Stimulated activated CD4-positive, alpha-beta T cell treated with anti-CD3 and anti-CD28 coated beads, Interleukin-4, amount 100 ng/mL, for 4 hours (primary cell): Measurements from ENCODE around the gene ACER2.
"Not testable (repeated sequence)": the region's sequence is repeated elsewhere in the genome, so short reads cannot be mapped to it uniquely, and the experiment has no call there.

Experiments
- DNase-seq, 2 experiments: peaks; one replicate each; pipeline ENCODE4 v3.0.0-alpha.2; 2020

The ACER2 gene

DNA sequence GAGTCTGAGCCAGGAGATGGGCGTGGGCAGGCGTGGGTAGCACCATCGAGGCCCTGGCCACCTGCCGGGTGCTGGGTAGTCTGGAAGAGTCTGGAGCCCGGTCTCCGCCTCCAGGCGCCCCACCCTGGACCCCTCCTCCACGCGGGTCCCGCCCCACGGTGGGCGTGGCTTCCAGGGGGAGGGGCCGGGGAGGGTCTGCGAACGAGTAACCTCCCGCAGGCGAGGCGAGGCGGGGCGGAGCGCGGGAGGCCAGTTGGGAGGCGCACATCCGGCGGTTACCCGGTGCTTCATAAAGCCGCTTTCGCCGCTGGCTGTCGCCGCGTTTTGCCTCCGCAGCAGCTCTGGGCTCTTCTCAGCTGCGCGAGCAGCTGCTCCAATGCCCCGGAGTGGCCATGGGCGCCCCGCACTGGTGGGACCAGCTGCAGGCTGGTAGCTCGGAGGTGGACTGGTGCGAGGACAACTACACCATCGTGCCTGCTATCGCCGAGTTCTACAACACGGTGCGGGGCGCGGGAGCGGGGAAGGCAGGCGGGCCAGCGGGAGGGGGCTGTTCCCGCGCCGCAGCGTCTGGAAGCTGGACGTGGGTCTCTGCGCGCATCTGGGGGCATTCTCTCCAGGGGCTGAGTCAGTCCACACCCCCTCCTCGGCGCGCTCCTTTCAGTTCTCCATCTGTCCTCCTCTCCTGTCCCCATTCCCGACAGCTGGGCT, at the start of gene ACER2:
ACER2 (plus strand) TSS at position 317 of the 708 bp plus-strand sequence; CDS start at position 393, 76 bp downstream.
- peak; percentile 93 to 96 for DNase-seq

DNA sequence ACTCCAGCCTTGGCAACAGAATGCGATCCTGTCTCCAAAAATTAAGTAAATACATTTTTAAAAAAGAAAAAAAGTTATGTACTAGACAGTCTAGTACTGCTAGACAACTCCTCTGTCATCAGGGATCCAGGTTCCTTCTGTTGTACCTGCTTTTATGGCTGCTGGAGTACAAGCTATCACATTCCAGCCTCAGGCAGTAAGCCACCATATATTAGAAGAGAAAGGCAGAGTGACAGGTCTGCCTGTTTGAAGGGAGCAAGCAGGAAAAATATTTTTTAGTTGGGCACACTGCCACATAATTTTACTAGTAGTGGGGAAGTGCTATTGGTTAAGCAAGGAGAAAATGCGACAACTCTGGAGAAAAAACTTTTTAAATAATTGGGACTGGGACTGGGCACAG, 39.7 kb upstream of the ACER2 start:
- no peak for DNase-seq

DNA sequence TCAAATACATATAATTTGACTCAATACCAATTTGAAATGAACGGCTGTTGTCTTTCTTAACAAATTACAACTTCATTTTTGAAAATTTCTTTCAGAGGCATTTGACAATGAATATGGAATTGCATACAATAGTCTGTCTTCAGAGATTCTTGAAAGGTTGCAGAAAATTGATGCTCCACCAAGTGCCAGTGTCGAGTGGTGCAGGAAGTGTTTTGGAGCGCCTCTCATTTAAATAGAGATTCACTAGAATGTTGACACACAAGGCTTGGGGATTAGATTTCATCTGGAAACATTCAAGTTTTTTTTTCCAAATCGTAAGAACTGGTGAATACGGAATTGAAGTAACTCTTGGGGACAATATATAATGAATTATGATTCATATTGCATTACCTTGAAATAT, 36.9 kb upstream of the ACER2 start:
- no peak for DNase-seq

DNA sequence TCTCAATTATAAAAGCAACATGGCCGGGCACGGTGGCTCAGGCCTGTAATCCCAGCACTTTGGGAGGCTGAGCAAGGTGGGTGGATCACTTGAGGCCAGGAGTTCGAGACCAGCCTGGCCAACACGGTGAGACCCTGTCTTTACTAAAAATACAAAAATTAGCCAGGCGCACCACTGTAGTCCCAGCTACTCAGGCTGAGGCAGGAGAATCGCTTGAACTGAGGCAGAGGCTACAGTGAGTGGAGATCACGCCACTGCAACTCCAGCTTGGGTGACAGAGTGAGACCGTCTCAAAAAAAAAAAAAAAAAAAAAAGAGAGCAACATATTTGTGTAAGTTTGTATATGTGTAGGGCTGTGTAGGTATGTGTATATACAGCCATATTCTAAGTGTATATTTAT, 36.2 kb upstream of the ACER2 start:
- DNase-seq: no peak

GRCh38 chr9:19373527-19373926, 35.3 kb upstream of the ACER2 start:
- DNase-seq: no peak

DNA sequence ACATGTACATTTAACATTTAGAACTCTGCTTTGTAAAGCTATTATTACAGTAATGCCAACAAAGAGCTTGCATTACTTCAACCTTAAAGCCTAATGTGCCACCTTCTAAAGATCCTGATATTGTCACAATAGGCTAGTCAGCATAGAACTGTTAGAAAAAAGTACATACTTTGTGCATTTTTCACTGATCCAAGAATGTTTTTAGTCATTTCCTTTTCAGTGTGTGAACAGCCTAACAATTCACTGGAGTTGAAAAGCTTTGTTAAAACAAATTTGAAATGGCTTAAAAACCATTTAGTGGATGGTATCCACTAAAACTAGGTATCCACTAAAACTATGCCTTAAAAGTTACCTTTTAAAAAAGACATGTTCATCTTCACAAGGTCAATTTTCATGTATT, 33.3 kb upstream of the ACER2 start:
- DNase-seq: no peak

DNA sequence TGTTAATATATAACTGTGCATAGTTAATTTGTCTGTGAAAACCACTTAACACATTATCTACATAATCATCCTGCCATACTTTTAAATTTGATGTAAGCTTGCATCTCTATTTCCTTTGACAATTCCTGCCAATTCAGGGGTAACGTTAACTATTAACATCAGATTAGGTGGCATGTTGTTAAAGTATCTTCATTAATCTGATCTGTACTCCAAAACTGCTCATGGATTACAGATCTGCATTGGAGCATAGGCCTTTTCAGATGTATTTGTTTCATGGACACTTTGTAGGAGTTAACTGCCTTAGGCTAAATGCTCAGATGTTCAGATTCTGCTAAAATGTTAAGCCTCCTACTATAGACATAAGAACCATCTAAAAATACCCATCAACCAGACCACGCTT, 31.9 kb upstream of the ACER2 start:
- no peak for DNase-seq

DNA sequence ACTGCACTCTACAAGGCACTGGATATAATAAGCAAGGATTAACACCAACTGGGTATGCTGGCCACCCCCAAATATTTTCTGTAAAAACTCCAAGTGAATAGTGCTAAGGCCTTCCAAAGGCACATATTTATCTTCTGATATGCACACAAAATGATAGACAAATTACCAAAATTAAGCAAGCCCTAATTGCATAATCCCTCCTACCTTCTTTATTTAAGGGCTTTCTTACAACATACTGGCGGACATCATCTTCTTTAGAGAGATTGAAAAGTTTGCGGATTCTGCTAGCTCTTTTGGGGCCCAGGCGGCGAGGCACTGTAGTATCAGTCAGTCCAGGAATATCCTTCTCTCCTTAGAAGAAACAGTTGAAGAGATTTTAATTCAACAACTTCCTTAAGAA, 30.6 kb upstream of the ACER2 start:
- DNase-seq: no peak

DNA sequence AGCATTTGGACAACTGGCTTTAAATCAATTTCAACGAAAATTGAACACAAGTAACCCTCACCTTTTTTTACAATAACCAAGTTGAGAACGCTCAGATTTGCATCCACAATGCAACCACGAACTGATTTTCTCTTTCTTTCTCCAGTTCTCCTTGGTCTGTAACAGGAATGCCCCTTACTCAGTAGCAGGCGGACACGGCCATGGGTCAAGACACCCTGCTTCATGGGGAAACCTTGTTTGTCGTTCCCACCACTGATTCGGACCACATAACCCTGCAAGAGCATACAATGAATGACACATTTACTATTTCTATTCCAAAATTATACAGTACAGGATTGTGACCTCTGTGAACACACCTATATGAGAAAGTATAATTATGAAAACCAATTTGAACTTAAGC, 30.2 kb upstream of the ACER2 start:
- no peak for DNase-seq

DNA sequence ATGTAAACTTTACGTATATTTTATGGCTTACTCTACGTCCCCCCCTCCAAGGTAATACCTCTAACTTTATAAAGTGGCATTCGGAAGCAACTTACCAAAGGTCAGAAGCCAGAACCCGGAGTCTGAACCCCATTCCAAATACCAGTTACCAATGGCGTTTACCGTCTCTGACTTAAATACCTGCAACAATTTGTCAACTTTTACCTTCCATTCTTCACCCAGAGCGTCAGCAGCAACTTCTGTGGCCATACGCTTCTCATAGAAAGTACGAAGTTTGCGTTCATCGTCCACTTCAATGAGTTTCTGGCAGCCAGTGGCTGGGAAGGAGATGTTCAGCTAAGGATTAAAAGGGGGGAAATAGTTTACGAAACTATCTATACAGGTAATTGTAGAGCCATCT, 29.5 kb upstream of the ACER2 start:
- DNase-seq: no peak

DNA sequence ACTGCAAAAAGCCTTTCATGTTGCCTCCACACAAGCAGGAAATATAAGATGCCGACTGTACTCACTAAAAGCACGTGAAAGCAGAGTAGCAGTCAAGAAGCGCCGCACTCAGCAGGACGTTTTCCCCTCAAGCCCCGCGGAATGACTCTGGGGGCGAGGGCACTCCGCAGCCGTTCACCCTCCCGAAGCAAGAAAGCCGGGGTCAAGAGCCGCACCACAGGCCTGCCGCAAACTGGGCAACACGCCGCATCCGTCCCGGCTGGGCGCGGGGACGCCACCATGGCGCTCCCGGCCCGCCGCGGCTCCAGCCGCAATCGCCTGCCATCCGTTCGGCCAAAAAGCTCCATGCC, 29.1 kb upstream of the ACER2 start:
- peak in 1 of 2 experiments; percentile 34 for DNase-seq

- DNase-seq: no peak
Measured at GRCh38 chr9:19380826-19381075, 28.1 kb upstream of the ACER2 start.

- no peak for DNase-seq
Measured at GRCh38 chr9:19381656-19382055, 27.2 kb upstream of the ACER2 start.

- DNase-seq: not testable (repeated sequence)
Measured at GRCh38 chr9:19385212-19385611, 23.6 kb upstream of the ACER2 start.

DNA sequence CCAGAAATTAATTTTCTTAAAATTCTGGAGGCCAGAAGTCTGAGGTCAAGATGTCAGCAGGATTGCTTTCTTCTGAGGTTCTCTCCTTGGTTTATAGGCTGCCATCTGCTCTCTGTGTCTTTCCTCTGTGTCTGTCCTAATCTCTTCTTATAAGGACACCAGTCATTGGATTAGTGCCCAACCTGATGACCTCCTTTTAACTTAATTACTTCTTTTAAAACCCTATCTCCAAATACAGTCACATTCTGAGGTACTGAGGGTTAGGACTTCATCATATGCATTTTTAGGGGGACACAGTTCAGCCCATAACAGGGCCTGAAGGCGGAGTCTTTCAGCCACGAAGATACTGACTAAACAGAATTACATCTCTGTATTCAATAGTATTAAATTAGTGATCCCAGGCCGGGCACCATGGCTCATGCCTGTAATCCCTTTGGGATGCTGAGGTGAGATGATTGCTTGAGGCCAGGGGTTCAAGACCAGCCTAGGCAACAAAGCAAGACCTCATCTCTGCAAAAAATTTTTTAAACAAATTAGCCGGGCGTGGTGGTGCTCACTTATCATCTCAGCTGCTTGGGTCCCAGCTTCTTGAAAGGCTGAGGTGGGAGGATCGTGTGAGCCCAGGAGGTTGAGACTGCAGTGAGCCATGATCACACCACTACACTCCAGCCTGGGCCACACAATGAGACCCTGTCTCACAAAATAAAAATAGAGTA, 22.9 kb upstream of the ACER2 start:
- no peak for DNase-seq

- no peak for DNase-seq
Measured at GRCh38 chr9:19386502-19387044, 22.2 kb upstream of the ACER2 start.

- no peak for DNase-seq
Measured at GRCh38 chr9:19387317-19387716, 21.5 kb upstream of the ACER2 start.

DNA sequence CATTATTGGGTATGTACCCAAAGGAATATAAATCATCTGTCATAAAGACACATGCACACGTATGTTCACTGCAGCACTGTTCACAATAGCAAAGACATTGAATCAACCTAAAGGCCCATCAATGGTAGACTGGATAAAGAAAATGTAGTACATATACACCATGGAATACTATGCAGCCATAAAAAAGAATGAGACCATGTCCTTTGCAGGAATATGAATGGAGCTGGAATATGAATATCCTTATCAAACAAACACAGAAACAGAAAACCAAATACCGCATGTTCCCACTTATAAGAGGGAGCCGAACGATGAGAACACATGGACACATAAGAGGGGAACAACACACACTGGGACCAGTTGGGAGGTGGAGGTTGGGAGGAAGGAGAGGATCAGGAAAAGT, 19.3 kb upstream of the ACER2 start:
- DNase-seq: not testable (repeated sequence)

- DNase-seq: no peak
Measured at GRCh38 chr9:19397845-19398244, 11.0 kb upstream of the ACER2 start.

- not testable (repeated sequence) for DNase-seq
Measured at GRCh38 chr9:19403231-19403630, 5.6 kb upstream of the ACER2 start.

DNA sequence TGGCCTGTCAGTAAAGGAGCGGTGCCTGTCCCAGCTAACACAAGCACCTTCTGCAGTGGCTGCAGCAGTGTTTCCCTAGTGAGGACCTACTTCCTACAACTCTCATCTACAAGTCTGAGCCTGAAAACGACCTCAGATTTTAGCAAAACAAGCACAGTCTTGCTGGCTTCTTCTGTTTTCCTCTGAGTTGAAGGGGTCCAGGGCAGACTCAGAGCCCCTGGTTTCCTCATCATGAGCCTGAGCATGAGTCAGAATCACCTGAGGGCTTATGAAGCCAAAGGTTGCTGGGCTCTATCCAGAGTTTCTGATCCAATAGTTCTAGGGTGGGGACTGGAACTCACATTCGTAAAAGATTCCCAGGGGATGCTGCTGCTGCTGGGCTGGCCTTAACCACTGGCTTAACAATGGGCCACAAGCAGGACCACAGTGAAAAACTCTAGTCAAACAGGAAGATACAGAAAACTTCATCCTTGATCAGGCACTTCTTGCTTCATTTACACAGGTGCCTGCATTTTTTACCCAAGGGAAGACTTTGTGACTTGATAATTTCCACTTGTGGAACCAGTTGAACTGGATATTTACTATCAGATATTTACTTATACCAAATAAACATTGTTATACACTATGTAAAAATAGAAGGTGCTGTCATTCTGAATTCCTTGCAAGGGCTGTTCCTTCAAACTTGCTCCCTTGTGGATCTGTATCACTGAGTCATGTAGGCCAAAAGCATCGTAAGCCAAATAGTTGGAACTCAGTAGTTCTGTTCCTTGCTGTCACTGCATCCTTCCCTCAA, 4.3 kb upstream of the ACER2 start:
- DNase-seq: no peak

DNA sequence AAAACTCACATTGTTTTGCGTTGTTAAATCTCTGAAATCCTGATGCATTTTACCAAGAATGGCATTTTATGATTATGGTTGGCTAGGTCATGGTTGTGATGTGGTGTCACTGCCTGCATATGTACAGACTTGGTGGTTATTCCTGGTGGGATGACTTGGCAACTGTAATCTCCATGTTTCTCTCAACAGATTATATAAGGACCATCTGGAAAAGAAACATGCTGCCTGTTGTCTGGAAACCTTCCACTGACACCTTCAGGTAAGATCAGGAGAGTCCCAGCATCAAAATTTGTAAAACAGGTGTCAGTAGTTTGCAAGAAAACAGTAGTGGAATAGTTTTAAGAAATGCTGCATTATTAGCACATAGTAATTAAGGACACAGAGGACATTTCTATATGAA, 3.0 kb upstream of the ACER2 start:
- no peak for DNase-seq

GRCh38 chr9:19408316-19408692, 505 bp upstream of the ACER2 start:
- DNase-seq: no peak
